Karpas-422 (cell line): ENCODE measurements around the gene ROR2. TPM values are rescaled to one million over a fixed set of nuclear protein-coding genes. Genes with fewer than 3 reads are reported as not detected.

Source experiments
- DNase-seq: peaks from one replicate; pipeline ENCODE4 v3.0.0-alpha.2; 2015
- H2AFZ ChIP-seq: fragments of 200-600 bp; sonication (generic); 2 replicates; pipeline ENCODE4 v1.6.1; 2014; ENCODE audit warnings: antibody characterized with exemption, low read length, mixed read lengths
- H3K27ac ChIP-seq: fragments of 200-600 bp; sonication (generic); 2 replicates; pipeline ENCODE4 v1.5.1; 2014; ENCODE audit warnings: mild to moderate bottlenecking, low read length, moderate library complexity
- H3K27me3 ChIP-seq: fragments of 200-600 bp; sonication (generic); 2 replicates; pipeline ENCODE4 v1.6.1; 2014; ENCODE audit warnings: low read length, mixed read lengths
- H3K36me3 ChIP-seq: fragments of 200-600 bp; sonication (generic); 2 replicates; pipeline ENCODE4 v1.6.1; 2014; ENCODE audit warnings: low read length, mixed read lengths; ENCODE audit not compliant: insufficient read depth
- H3K4me1 ChIP-seq: fragments of 200-600 bp; sonication (generic); 2 replicates; pipeline ENCODE4 v1.6.1; 2014; ENCODE audit warnings: mild to moderate bottlenecking, low read length, mixed read lengths
- H3K4me2 ChIP-seq: fragments of 200-600 bp; sonication (generic); 2 replicates; pipeline ENCODE4 v1.6.1; 2014; ENCODE audit warnings: low read length, low read depth, mild to moderate bottlenecking; ENCODE audit not compliant: poor library complexity, severe bottlenecking
- H3K4me3 ChIP-seq: fragments of 200-600 bp; sonication (generic); 2 replicates; pipeline ENCODE4 v1.5.1; 2014; ENCODE audit warnings: mild to moderate bottlenecking, antibody characterized with exemption, low read length, mixed read lengths
- H3K79me2 ChIP-seq: fragments of 200-600 bp; sonication (generic); 2 replicates; pipeline ENCODE4 v1.6.1; 2014; ENCODE audit warnings: mild to moderate bottlenecking, low read length, mixed read lengths
- H3K9ac ChIP-seq: fragments of 200-600 bp; sonication (generic); 2 replicates; pipeline ENCODE4 v1.6.0; 2014; ENCODE audit warnings: low read length
- H3K9me2 ChIP-seq: fragments of 200-600 bp; sonication (generic), shearing (Covaris generic); replicated peaks from 2 replicates; pipeline ENCODE4 v1.6.0; 2014; ENCODE audit warnings: mild to moderate bottlenecking, low read length, moderate library complexity; ENCODE audit not compliant: insufficient read depth
- H3K9me3 ChIP-seq: fragments of 300-700, 200-600 bp; sonication (generic); 2 replicates; pipeline ENCODE4 v1.6.1; 2014; ENCODE audit warnings: low read length, mixed read lengths
- H4K20me1 ChIP-seq: fragments of 200-600 bp; sonication (generic); 2 replicates; pipeline ENCODE4 v1.6.1; 2014; ENCODE audit warnings: mild to moderate bottlenecking, antibody characterized with exemption, low read length, low read depth; ENCODE audit not compliant: insufficient read depth
- total RNA-seq: library from RNA; depleted of rRNA; stranded (reverse); fragments of >200 nt; shearing (Covaris generic); gene quantifications from 2 replicates; pipeline ENCODE4 v1.2.3, GENCODE V29; 2014; ENCODE audit warnings: low replicate concordance

Gene ROR2
- total RNA-seq, 1 experiment from 2014 or later: not detected

DNA sequence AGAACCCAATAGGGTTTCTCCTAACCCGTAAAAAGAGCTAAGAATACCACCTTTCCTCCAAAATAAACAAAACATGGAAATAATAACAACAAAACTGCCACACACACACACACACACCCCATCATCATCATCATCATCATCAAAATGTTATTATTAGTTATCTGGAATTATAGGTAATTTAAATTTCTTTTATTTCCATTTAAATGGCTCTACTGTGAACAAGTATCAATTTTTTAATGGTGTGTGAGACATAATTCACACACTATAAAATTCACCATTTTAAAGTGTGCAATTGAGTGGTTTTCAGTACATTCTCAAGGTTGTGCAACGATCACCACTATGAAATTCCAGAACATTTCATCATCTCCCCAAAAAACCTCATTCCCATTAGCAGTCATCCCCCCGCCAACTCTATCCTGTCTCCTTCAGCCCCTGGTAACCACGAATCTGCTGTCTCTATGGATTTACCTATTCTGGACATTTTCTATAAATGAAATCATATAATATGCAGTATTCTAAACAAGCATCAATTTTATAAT lies 172.7 kb downstream of the ROR2 start:
- Histone ChIP-seq H3K4me3 (no peak overlapping the region), H3K4me2 (no peak overlapping the region), H4K20me1 (no peaks in the 10 kb centered on the region), H3K4me1 (no peaks in the 10 kb centered on the region), H3K27ac (no peak overlapping the region), H3K79me2 (no peaks in the 10 kb centered on the region), H3K9me3 (no peaks in the 10 kb centered on the region), H2AFZ (no peak overlapping the region), H3K36me3 (no peaks in the 10 kb centered on the region), H3K9me2 (no peaks in the 10 kb centered on the region), H3K27me3 (no peaks in the 10 kb centered on the region), H3K9ac (no peak overlapping the region)
- DNase-seq: no peak

DNA sequence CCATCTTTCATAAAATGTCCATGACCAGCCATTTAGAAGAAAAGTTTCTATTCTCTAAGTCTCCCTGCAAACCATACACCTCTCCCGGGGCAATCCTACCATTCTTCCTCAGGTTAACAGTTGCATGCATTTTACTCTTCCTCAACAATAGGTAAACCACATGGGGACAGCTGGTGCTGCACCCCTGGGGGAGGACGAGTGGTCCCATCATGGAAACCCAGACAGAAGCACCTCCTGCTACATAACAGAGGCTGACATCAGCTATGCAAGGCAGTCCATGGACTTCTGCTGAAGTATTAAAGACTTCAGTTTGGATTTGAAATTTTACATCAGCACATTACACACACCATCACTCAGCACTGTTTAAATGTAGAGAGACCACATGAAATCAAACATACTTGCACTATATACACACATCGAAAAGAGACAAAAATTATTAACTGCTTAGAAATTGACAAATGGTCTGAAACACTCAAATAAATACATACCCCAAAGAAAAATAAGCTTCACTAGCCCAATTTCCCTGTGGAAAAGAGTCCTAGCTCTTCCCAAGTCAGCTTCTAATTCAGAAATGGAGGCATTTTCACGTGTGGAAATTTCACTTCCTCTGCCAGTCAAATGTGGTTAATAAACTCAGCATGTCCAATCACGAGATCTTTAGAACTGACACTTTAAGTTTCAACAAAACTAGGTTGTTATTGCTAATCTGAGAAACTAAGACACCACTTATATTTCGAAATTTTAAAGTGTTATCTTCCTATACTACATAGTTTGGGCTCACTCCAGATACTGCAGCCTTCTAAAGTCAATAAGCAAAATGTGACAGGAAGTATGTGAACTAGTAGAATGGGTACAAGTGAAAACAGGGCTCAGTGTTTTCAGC lies 173.4 kb downstream of the ROR2 start:
- no peaks in the 10 kb centered on the region for H3K9me3 ChIP-seq
- no peak for DNase-seq
- H3K36me3 ChIP-seq: no peaks in the 10 kb centered on the region
- H4K20me1 ChIP-seq: no peaks in the 10 kb centered on the region
- no peak overlapping the region for H3K4me3 ChIP-seq
- no peaks in the 10 kb centered on the region for H3K27me3 ChIP-seq
- H3K9ac ChIP-seq: no peak overlapping the region
- H3K4me2 ChIP-seq: no peak overlapping the region
- H3K4me1 ChIP-seq: no peaks in the 10 kb centered on the region
- no peak overlapping the region for H2AFZ ChIP-seq
- H3K9me2 ChIP-seq: no peaks in the 10 kb centered on the region
- no peaks in the 10 kb centered on the region for H3K79me2 ChIP-seq
- no peak overlapping the region for H3K27ac ChIP-seq

DNA sequence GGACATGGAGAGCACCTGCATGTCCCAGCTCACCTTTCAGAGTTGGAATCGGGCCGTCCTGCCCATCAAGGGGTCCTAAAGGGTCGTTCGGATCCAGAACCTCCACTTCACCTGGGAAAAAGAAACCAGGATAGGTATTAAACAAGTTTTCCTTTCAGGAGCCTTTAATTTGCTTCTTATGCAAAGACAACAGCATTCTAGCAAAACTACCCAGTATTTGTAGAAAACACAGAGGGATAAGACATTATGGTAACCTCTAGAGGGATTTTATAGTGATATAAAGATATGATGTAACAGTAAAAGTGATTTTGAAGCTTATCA lies 174.4 kb downstream of the ROR2 start:
- H4K20me1 ChIP-seq: no peaks in the 10 kb centered on the region
- no peaks in the 10 kb centered on the region for H3K36me3 ChIP-seq
- H3K27me3 ChIP-seq: no peaks in the 10 kb centered on the region
- no peaks in the 10 kb centered on the region for H3K79me2 ChIP-seq
- no peaks in the 10 kb centered on the region for H3K9me2 ChIP-seq
- H3K27ac ChIP-seq: no peak overlapping the region
- H3K9ac ChIP-seq: no peak overlapping the region
- H3K4me2 ChIP-seq: no peak overlapping the region
- no peak for DNase-seq
- no peaks in the 10 kb centered on the region for H3K9me3 ChIP-seq
- H3K4me3 ChIP-seq: no peak overlapping the region
- no peaks in the 10 kb centered on the region for H3K4me1 ChIP-seq
- no peak overlapping the region for H2AFZ ChIP-seq

DNA sequence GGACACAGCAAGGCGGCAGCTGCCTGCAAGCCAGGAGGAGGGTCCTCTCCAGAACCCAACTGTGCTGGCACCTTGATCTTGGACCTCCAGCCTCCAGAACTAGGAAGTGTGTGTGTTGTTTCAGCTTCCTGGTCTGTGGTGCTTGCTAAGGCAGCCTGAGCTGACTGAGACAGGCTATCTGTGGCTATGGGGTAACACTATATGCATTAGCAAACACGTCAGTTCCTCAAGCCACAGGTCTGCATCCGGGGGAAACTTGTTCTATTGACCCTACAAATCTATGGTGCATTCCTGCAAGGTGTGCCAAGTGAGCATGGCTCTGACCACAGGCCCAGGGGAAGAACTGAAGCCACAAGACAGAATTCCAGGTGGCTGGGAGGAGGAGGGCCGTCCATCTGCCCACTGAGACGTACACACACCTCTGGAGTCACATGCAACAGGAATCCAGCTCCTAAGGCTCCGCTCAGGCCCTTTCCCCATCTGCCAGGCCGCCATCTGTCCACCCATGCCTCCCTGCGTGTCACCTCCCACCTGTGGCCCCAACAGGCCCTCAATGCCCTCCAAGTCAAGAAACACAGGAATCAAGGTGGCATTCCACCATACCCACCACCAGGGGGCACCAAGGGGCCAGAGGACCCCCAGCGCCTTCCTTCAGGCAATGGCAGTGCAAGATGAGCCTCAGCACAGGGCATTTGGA lies 174.9 kb downstream of the ROR2 start:
- Histone ChIP-seq H3K9me2 (no peaks in the 10 kb centered on the region), H3K36me3 (no peaks in the 10 kb centered on the region), H3K79me2 (no peaks in the 10 kb centered on the region), H3K27ac (no peak overlapping the region), H3K4me3 (no peak overlapping the region), H4K20me1 (no peaks in the 10 kb centered on the region), H3K4me1 (no peaks in the 10 kb centered on the region), H3K27me3 (no peaks in the 10 kb centered on the region), H3K4me2 (no peak overlapping the region), H3K9me3 (no peaks in the 10 kb centered on the region), H3K9ac (no peak overlapping the region), H2AFZ (no peak overlapping the region)
- peak; percentile 88 for DNase-seq

DNA sequence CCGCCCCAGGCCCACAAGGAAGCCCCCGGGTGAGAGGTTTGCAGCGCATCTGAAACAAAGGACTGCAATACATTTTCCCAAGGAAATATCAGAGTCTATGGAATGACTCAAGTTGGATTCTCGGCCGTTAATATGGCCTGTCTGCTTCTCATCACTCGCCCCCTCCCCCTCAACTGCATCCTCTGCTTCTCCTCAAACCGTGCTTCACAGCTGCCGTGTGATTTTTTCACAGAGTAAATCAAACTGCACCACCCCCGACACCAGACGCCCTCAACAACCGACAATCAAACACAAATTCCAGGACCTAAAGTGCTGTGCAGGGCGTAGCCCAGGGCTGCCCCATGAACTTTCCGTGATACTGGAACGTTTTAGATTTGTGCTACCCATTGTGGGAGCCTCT lies 176.9 kb downstream of the ROR2 start:
- DNase-seq: no peak
- no peaks in the 10 kb centered on the region for H3K4me1 ChIP-seq
- no peak overlapping the region for H3K9ac ChIP-seq
- H3K27ac ChIP-seq: no peak overlapping the region
- no peaks in the 10 kb centered on the region for H3K9me2 ChIP-seq
- no peaks in the 10 kb centered on the region for H3K36me3 ChIP-seq
- no peak overlapping the region for H2AFZ ChIP-seq
- no peaks in the 10 kb centered on the region for H3K27me3 ChIP-seq
- H3K79me2 ChIP-seq: no peaks in the 10 kb centered on the region
- H3K4me2 ChIP-seq: no peak overlapping the region
- H3K9me3 ChIP-seq: no peaks in the 10 kb centered on the region
- H4K20me1 ChIP-seq: no peaks in the 10 kb centered on the region
- no peak overlapping the region for H3K4me3 ChIP-seq

DNA sequence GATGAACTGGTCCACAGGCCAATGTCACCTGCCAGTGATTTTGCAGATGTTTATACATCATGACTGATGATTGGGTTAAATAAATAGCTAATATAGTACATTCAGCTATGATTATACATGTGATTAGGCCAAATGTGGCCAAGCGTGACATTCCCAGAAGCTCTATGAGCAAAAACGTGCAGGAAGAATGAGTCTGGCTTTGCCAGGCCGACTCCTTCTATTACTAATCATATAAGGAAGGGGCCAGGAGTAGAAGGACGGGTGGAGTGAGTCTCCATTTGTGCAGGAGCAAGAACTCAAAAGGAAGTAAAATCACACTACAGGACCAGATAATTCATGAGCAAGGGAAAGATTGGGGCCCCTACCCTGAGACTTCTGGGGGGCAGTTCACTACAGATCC lies 178.2 kb downstream of the ROR2 start:
- H3K4me2 ChIP-seq: no peak overlapping the region
- no peak for DNase-seq
- H3K27ac ChIP-seq: no peak overlapping the region
- no peaks in the 10 kb centered on the region for H3K27me3 ChIP-seq
- no peaks in the 10 kb centered on the region for H3K9me2 ChIP-seq
- H3K9ac ChIP-seq: no peak overlapping the region
- H3K36me3 ChIP-seq: no peaks in the 10 kb centered on the region
- H2AFZ ChIP-seq: no peak overlapping the region
- H4K20me1 ChIP-seq: no peaks in the 10 kb centered on the region
- no peak overlapping the region for H3K4me3 ChIP-seq
- H3K9me3 ChIP-seq: no peaks in the 10 kb centered on the region
- H3K79me2 ChIP-seq: no peaks in the 10 kb centered on the region
- H3K4me1 ChIP-seq: no peaks in the 10 kb centered on the region

DNA sequence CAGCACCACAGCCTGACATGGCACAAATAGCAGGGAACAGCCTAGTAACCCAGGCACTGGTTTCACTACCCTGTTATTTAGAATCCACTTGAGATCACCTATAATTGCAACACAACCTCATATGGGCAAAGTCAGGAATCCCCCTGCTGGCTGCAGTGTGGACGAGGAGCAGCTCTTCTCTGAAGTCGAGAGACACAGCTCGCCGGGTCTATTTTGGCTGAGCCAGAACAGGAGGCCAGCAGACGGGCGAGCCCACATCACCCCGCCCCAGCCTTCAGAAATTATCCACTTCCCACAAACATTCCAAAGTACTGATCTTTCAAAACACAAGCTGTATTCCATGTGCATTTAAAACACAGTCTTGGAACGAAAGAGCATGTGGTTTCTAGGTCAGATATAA lies 179.0 kb downstream of the ROR2 start:
- Histone ChIP-seq H3K27ac (no peak overlapping the region), H3K4me1 (no peaks in the 10 kb centered on the region), H2AFZ (no peak overlapping the region), H3K4me3 (no peak overlapping the region), H3K9ac (no peak overlapping the region), H3K9me2 (no peaks in the 10 kb centered on the region), H3K9me3 (no peaks in the 10 kb centered on the region), H3K79me2 (no peaks in the 10 kb centered on the region), H4K20me1 (no peaks in the 10 kb centered on the region), H3K4me2 (no peak overlapping the region), H3K27me3 (no peaks in the 10 kb centered on the region), H3K36me3 (no peaks in the 10 kb centered on the region)
- DNase-seq: peak; percentile 43

DNA sequence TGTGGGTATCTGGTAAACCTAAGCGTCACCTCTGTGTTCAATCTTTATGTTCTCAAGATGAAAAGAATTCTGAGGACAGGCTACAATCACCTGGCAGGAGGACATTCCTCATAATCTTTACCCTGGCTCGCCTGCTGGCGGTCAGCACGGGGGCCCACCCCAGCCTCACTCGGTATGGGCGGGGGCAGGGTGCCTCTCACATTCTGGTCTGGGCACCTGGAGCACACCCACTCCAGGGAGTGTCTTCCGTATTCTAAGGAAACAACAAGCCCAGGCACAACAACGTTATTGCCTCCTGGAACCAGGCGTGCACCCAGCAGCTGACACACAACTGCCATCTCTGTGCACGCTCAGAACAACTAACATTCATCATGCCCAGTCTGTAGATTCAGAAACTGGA lies 179.8 kb downstream of the ROR2 start:
- Histone ChIP-seq H3K27me3 (0 out of 2 replicates have a peak, but pooled peaks cover under 1% of the 10 kb centered on the region), H3K9me3 (0 out of 2 replicates have a peak, but pooled peaks cover 1% of the 10 kb centered on the region), H3K4me2 (no peak overlapping the region), H3K36me3 (no peaks in the 10 kb centered on the region), H4K20me1 (no peaks in the 10 kb centered on the region), H3K4me3 (no peak overlapping the region), H2AFZ (no peak overlapping the region), H3K4me1 (no peaks in the 10 kb centered on the region), H3K27ac (no peak overlapping the region), H3K79me2 (no peaks in the 10 kb centered on the region), H3K9me2 (no peaks in the 10 kb centered on the region), H3K9ac (no peak overlapping the region)
- DNase-seq: no peak
